ENCODE data around the gene HEXB.

GRCh38 chr5:74636552-74636951, 48.5 kb upstream of the HEXB start:
- no peak for TF ChIP-seq EZH2 (optimal IDR thresholded peaks at IDR 0.05; ENCODE audit: low read depth, low read length)
- TF ChIP-seq CTCF (IDR thresholded peaks at IDR 0.05; ENCODE audit: low read length), result no peak
- no peak for TF ChIP-seq EZH2phosphoT487 (IDR thresholded peaks at IDR 0.05; ENCODE audit: low read length)
